SK-N-SH (cell line): ENCODE measurements around the gene TRMT112. TPM values are rescaled to one million over a fixed set of nuclear protein-coding genes. Genes with fewer than 3 reads are reported as not detected.

Experiments used
- CTCF ChIA-PET: fragments of 300-600, 350-600 bp; formaldehyde crosslinking; extraction: SDS; loops from one replicate; lab custom pipeline; 2021; lab: Yijun Ruan, JAX
- POLR2A ChIA-PET: fragments of 350-600 bp; sonication (Branson Sonifier 250); formaldehyde crosslinking; extraction: SDS; loops from one replicate; lab custom pipeline; 2020; ENCODE audit warnings: antibody characterized with exemption, inconsistent platforms; lab: Yijun Ruan, JAX
- DNase-seq: peaks from one replicate; pipeline ENCODE4 v3.0.0; 2012
- H2AFZ ChIP-seq: fragments of 200-600 bp; sonication (generic); 2 replicates; pipeline ENCODE4 v1.8.1; 2016; ENCODE audit warnings: antibody characterized with exemption, mild to moderate bottlenecking, low read depth
- H3F3A ChIP-seq: fragments of 200-600 bp; sonication (generic); replicated peaks from 2 replicates; pipeline ENCODE3; 2016; ENCODE audit warnings: antibody characterized with exemption, mild to moderate bottlenecking; ENCODE audit not compliant: insufficient read depth
- H3K27ac ChIP-seq, 2 experiments: fragments of 200-500 bp in 1 of 2; fragments of 200-600 bp in 1 of 2; sonication (Bioruptor generic) in 1 of 2; sonication (generic), shearing (Covaris generic) in 1 of 2; 2 replicates each; pipeline versions ENCODE4 v1.5.1 to v1.6.1; 2014 to 2016; ENCODE audit warnings: low read depth in 2 of 2, inconsistent platforms in 1 of 2, low read length in 1 of 2, mild to moderate bottlenecking in 1 of 2, mixed read lengths in 1 of 2
- H3K27me3 ChIP-seq: fragments of 200-600 bp; sonication (generic), shearing (Covaris generic); 2 replicates; pipeline ENCODE4 v1.6.1; 2016; ENCODE audit warnings: mixed run types; ENCODE audit not compliant: insufficient read depth
- H3K36me3 ChIP-seq, 2 experiments: fragments of 200-500 bp in 1 of 2; fragments of 200-600 bp in 1 of 2; sonication (Bioruptor generic) in 1 of 2; sonication (generic) in 1 of 2; replicated peaks in 1 of 2; 2 replicates each; pipeline versions ENCODE3 to v1.5.1; 2014 to 2016; ENCODE audit warnings: low read length in 1 of 2, mild to moderate bottlenecking in 1 of 2; ENCODE audit not compliant: insufficient read depth in 2 of 2, control insufficient read depth in 1 of 2
- H3K4me1 ChIP-seq, 2 experiments: fragments of 200-500 bp in 1 of 2; fragments of 200-600 bp in 1 of 2; sonication (Bioruptor generic) in 1 of 2; sonication (generic), shearing (Covaris generic) in 1 of 2; 2 replicates each; pipeline versions ENCODE4 v1.5.1 to v1.6.1; 2014 to 2016; ENCODE audit warnings: low read depth in 1 of 2, low read length in 1 of 2, mixed run types in 1 of 2; ENCODE audit not compliant: insufficient read depth in 2 of 2, control insufficient read depth in 1 of 2
- H3K4me2 ChIP-seq: fragments of 200-600 bp; sonication (generic), shearing (Covaris generic); 2 replicates; pipeline ENCODE4 v1.6.1; 2017; ENCODE audit warnings: mixed run types
- H3K4me3 ChIP-seq, 2 experiments: fragments of 200-500 bp in 1 of 2; fragments of 200-600 bp in 1 of 2; sonication (Bioruptor generic) in 1 of 2; sonication (generic), shearing (Covaris generic) in 1 of 2; 2 replicates each; pipeline versions ENCODE4 v1.5.1 to v1.8.1; 2014 to 2016; ENCODE audit warnings: low read depth in 2 of 2, inconsistent platforms in 1 of 2, low read length in 1 of 2, mild to moderate bottlenecking in 1 of 2, mixed read lengths in 1 of 2, moderate library complexity in 1 of 2
- H3K79me2 ChIP-seq: fragments of 200-600 bp; sonication (generic); 2 replicates; pipeline ENCODE4 v1.8.1; 2017; ENCODE audit warnings: mild to moderate bottlenecking; ENCODE audit not compliant: insufficient read depth
- H3K9ac ChIP-seq: fragments of 200-600 bp; sonication (generic); 2 replicates; pipeline ENCODE4 v1.6.1; 2017; ENCODE audit warnings: mixed run types
- H3K9me2 ChIP-seq: fragments of 200-600 bp; sonication (generic); 2 replicates; pipeline ENCODE4 v1.6.1; 2017; ENCODE audit warnings: mixed run types
- H3K9me3 ChIP-seq: fragments of 200-600 bp; sonication (generic); 2 replicates; pipeline ENCODE4 v1.6.1; 2017; ENCODE audit warnings: mixed run types, mild to moderate bottlenecking, moderate library complexity
- H4K20me1 ChIP-seq: fragments of 200-600 bp; sonication (generic); 2 replicates; pipeline ENCODE4 v1.6.1; 2017; ENCODE audit warnings: mild to moderate bottlenecking, mixed run types; ENCODE audit not compliant: insufficient read depth
- ELF1 ChIP-seq: IDR thresholded peaks from 2 replicates; pipeline ENCODE4 v1.4.0; 2012
- EZH2phosphoT487 ChIP-seq: fragments of 200-600 bp; sonication (generic); IDR thresholded peaks from 2 replicates; pipeline ENCODE4 v1.6.1; 2017; ENCODE audit warnings: low read depth, mixed run types, mild to moderate bottlenecking, antibody characterized with exemption, moderate library complexity, borderline replicate concordance
- JUND ChIP-seq: IDR thresholded peaks from 2 replicates; pipeline ENCODE4 v1.4.0; 2012
- NRF1 ChIP-seq: IDR thresholded peaks from 2 replicates; pipeline ENCODE4 v1.6.1; 2012; ENCODE audit warnings: low read depth, mild to moderate bottlenecking, low read length
- POLR2AphosphoS5 ChIP-seq: IDR thresholded peaks from 2 replicates; pipeline ENCODE4 v1.6.1; 2012; ENCODE audit warnings: low read depth, low read length
- RAD21 ChIP-seq: IDR thresholded peaks from 2 replicates; pipeline ENCODE4 v1.6.1; 2012; ENCODE audit warnings: mild to moderate bottlenecking, low read length
- RCOR1 ChIP-seq: fragments of 150-350 bp; IDR thresholded peaks from 2 replicates; pipeline ENCODE4 v1.6.1; 2017; ENCODE audit warnings: antibody characterized with exemption, low read length
- SMC3 ChIP-seq: IDR thresholded peaks from 2 replicates; pipeline ENCODE4 v1.6.1; 2012; ENCODE audit warnings: low read depth, low read length, improper control_type of control experiment
- TAF1 ChIP-seq: IDR thresholded peaks from 2 replicates; pipeline ENCODE4 v1.6.1; 2012; ENCODE audit warnings: low read depth, mild to moderate bottlenecking, low read length, moderate library complexity, borderline replicate concordance
- TEAD4 ChIP-seq: IDR thresholded peaks from 2 replicates; pipeline ENCODE4 v1.4.0; 2012; ENCODE audit warnings: mild to moderate bottlenecking, borderline replicate concordance; ENCODE audit not compliant: insufficient read depth
- WGBS: methylation state at CpG from one replicate; pipeline ENCODE4 v1.1.6; 2017; ENCODE audit warnings: low lambda C conversion rate; 5-methylcytosine and 5-hydroxymethylcytosine counted together
- polyA plus RNA-seq, 3 experiments: library from polyadenylated mRNA; depleted of rRNA; stranded (reverse); fragments of >200 nt; gene quantifications; 2 replicates each; pipeline ENCODE4 v1.2.3, GENCODE V29; 2012
- TF ChIP-seq, protein P1 (sequence below): IDR thresholded peaks from 2 replicates; pipeline ENCODE4 v1.6.1; 2012; ENCODE audit warnings: mild to moderate bottlenecking, low read depth, low read length, moderate library complexity
- TF ChIP-seq, protein P2 (sequence below): IDR thresholded peaks from 2 replicates; pipeline ENCODE4 v1.4.0; 2012; ENCODE audit warnings: low read depth, borderline replicate concordance
- TF ChIP-seq, protein P3 (sequence below): fragments of 200-600 bp; sonication (generic); IDR thresholded peaks from 2 replicates; pipeline ENCODE4 v1.6.1; 2017; ENCODE audit warnings: antibody characterized with exemption, mild to moderate bottlenecking, moderate library complexity
- TF ChIP-seq, protein P4 (sequence below): IDR thresholded peaks from 2 replicates; pipeline ENCODE4 v1.4.0; 2012; ENCODE audit warnings: low read depth
- TF ChIP-seq, protein P5 (sequence below): IDR thresholded peaks from 2 replicates; pipeline ENCODE4; 2012

Gene TRMT112
- polyA plus RNA-seq, 1 of the 3 experiments (the other 2 are of a cell fraction), result 699 TPM

DNA sequence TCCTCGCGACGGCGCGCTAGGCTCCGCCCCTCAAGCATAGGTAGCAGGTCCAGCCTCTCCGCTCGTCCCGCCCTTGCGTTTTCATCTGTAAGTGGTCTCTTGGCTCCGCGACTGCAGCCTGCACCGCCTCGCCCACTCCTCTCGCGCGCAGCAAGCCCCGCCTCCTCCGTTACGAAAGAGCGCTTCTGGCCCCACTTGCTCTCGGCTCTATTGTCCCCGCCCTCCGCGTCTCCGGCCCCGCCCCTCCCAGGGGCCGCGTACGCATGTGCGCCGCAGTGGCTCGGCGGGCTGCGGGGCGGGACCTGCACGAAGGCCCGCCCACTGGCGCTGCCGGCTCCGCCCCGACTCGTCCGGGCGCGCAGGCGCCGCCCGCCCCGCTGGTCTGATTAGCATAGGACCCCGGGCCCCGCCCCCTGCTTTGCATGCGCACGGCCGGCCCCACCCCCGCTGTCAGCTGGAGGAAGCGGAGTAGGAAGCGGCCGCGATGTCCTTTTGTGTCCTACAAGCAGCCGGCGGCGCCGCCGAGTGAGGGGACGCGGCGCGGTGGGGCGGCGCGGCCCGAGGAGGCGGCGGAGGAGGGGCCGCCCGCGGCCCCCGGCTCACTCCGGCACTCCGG, 12.2 kb downstream of the TRMT112 start, which contains the start of gene ESRRA (continued):
- TF ChIP-seq, protein P1, sequence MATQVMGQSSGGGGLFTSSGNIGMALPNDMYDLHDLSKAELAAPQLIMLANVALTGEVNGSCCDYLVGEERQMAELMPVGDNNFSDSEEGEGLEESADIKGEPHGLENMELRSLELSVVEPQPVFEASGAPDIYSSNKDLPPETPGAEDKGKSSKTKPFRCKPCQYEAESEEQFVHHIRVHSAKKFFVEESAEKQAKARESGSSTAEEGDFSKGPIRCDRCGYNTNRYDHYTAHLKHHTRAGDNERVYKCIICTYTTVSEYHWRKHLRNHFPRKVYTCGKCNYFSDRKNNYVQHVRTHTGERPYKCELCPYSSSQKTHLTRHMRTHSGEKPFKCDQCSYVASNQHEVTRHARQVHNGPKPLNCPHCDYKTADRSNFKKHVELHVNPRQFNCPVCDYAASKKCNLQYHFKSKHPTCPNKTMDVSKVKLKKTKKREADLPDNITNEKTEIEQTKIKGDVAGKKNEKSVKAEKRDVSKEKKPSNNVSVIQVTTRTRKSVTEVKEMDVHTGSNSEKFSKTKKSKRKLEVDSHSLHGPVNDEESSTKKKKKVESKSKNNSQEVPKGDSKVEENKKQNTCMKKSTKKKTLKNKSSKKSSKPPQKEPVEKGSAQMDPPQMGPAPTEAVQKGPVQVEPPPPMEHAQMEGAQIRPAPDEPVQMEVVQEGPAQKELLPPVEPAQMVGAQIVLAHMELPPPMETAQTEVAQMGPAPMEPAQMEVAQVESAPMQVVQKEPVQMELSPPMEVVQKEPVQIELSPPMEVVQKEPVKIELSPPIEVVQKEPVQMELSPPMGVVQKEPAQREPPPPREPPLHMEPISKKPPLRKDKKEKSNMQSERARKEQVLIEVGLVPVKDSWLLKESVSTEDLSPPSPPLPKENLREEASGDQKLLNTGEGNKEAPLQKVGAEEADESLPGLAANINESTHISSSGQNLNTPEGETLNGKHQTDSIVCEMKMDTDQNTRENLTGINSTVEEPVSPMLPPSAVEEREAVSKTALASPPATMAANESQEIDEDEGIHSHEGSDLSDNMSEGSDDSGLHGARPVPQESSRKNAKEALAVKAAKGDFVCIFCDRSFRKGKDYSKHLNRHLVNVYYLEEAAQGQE, result no peak
- TF ChIP-seq ELF1 (no peak), EZH2phosphoT487 (no peak)
- TF ChIP-seq, protein P2, sequence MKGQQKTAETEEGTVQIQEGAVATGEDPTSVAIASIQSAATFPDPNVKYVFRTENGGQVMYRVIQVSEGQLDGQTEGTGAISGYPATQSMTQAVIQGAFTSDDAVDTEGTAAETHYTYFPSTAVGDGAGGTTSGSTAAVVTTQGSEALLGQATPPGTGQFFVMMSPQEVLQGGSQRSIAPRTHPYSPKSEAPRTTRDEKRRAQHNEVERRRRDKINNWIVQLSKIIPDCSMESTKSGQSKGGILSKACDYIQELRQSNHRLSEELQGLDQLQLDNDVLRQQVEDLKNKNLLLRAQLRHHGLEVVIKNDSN, result no peak
- TF ChIP-seq, protein P3, sequence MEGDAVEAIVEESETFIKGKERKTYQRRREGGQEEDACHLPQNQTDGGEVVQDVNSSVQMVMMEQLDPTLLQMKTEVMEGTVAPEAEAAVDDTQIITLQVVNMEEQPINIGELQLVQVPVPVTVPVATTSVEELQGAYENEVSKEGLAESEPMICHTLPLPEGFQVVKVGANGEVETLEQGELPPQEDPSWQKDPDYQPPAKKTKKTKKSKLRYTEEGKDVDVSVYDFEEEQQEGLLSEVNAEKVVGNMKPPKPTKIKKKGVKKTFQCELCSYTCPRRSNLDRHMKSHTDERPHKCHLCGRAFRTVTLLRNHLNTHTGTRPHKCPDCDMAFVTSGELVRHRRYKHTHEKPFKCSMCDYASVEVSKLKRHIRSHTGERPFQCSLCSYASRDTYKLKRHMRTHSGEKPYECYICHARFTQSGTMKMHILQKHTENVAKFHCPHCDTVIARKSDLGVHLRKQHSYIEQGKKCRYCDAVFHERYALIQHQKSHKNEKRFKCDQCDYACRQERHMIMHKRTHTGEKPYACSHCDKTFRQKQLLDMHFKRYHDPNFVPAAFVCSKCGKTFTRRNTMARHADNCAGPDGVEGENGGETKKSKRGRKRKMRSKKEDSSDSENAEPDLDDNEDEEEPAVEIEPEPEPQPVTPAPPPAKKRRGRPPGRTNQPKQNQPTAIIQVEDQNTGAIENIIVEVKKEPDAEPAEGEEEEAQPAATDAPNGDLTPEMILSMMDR, result no peak
- TF ChIP-seq, protein P4, sequence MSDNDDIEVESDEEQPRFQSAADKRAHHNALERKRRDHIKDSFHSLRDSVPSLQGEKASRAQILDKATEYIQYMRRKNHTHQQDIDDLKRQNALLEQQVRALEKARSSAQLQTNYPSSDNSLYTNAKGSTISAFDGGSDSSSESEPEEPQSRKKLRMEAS, result no peak

DNA sequence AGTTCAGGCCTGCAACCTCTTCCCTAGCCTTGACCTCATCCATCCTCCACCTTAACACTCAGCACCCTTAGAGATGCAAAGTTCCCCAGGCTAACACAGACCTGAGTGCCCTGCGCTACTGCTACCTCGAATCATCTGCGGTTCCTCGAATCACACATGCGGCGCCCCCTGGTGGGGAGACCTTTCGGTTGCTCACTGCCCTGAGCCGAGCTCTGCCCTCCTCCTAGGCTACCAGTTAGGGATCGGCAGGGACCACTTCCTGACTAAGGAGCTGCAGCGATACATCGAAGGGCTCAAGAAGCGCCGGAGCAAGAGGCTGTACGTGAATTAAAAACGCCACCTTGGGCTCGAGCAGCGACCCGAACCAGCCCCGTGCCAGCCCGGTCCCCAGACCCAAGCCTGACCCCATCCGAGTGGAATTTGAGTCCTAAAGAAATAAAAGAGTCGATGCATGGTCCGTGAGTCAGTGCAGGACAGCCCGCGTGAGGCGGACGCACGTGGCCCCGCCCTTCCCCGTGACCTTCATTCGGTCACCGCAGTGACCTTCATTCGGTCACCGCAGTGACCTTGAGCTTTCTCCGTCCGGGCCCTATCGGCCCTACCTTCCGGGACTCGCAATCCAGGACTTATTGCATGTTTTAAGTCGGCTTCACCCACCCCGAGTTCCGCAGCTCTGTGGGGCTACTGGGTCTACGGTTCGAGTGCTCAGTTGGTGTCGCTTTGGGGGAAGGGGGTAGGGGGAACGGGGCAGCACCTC, 12.9 kb downstream of the TRMT112 start:
- Histone ChIP-seq H4K20me1 (no peaks in the 10 kb centered on the region), H3K27ac (peak overlapping the region; percentile 83 to 96), H3K9me3 (no peaks in the 10 kb centered on the region), H3K9me2 (no peaks in the 10 kb centered on the region), H3K9ac (peak overlapping the region; percentile 68), H3K36me3 (peaks cover 0 to 2% of the 10 kb centered on the region in 2 experiments), H3K27me3 (no peaks in the 10 kb centered on the region), H2AFZ (peak overlapping the region; percentile 70; the same call in 1 of the 2 replicates), H3K79me2 (peaks cover 28% of the 10 kb centered on the region; the same call in 1 of the 2 replicates), H3K4me1 (peaks cover 5 to 18% of the 10 kb centered on the region in 2 experiments; a peak in 2 of 4 replicates), H3K4me2 (peak overlapping the region; percentile 84), H3K4me3 (peak overlapping the region; percentile 67 to 82), H3F3A (peaks cover 12% of the 10 kb centered on the region)
- under 1% methylated on average over 41 of the region's 46 CpGs for WGBS
- ChIA-PET CTCF (interaction anchor here (0.6 to 6.7 kb wide), 40 partner anchors 8 to 813 kb away, joined by 3 to 196 read pairs (median 5); partner anchors contain the start of genes ATG2A, BAD, DNAJC4 and FERMT3), POLR2A (interaction anchor here (0.6 to 5.8 kb wide), 14 partner anchors 8 to 1232 kb away, joined by 3 to 54 read pairs (median 4); partner anchors contain the start of genes BAD, FKBP2, GPR137 and PRDX5)
- DNase-seq, result peak; percentile 88
- no peak for TF ChIP-seq TEAD4
- peak; percentile 32; the same call in 1 of the 2 replicates for TF ChIP-seq TAF1
- no peak for TF ChIP-seq NRF1
- TF ChIP-seq RAD21, result peak; percentile 64
- peak; percentile 56 for TF ChIP-seq POLR2AphosphoS5
- TF ChIP-seq, protein P5, sequence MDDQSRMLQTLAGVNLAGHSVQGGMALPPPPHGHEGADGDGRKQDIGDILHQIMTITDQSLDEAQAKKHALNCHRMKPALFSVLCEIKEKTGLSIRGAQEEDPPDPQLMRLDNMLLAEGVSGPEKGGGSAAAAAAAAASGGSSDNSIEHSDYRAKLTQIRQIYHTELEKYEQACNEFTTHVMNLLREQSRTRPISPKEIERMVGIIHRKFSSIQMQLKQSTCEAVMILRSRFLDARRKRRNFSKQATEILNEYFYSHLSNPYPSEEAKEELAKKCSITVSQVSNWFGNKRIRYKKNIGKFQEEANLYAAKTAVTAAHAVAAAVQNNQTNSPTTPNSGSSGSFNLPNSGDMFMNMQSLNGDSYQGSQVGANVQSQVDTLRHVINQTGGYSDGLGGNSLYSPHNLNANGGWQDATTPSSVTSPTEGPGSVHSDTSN, result no peak
- TF ChIP-seq, protein P3, result peak; percentile 96
- TF ChIP-seq, protein P4, result peak; percentile 79
- TF ChIP-seq, protein P2, result peak; percentile 45; the same call in 1 of the 2 replicates
- TF ChIP-seq SMC3, result peak; percentile 73
- no peak for TF ChIP-seq JUND
- peak; percentile 21 for TF ChIP-seq RCOR1
